H9 (cell line): ENCODE data around the gene NCOR1. TPM values are rescaled to one million over a fixed set of nuclear protein-coding genes. Genes with fewer than 3 reads are reported as not detected.
A peak's percentile ranks its signal among the peaks of the same experiment; 100 is the strongest.

ENCODE experiments used
- DNase-seq: peaks from one replicate; pipeline ENCODE4 v3.0.0-alpha.2; 2017
- H2AFZ ChIP-seq: one replicate; pipeline ENCODE4 v1.6.1; 2013; ENCODE audit warnings: mild to moderate bottlenecking, low read length, control low read depth, moderate library complexity
- H2AK5ac ChIP-seq: 2 replicates; pipeline ENCODE4 v1.6.1; 2013; ENCODE audit warnings: low read length, control low read depth, mixed read lengths; ENCODE audit not compliant: insufficient read length
- H2BK120ac ChIP-seq: one replicate; pipeline ENCODE4 v1.6.1; 2013; ENCODE audit warnings: low read depth, mild to moderate bottlenecking, low read length, control low read depth, inconsistent platforms; ENCODE audit not compliant: poor library complexity, severe bottlenecking
- H2BK12ac ChIP-seq: 2 replicates; pipeline ENCODE4 v1.6.1; 2013; ENCODE audit warnings: low read length, control low read depth, mixed read lengths, low read depth; ENCODE audit not compliant: insufficient read length
- H2BK15ac ChIP-seq: 2 replicates; pipeline ENCODE4 v1.6.1; 2013; ENCODE audit warnings: low read depth, low read length, control low read depth
- H2BK20ac ChIP-seq: one replicate; pipeline ENCODE4 v1.6.1; 2013; ENCODE audit warnings: low read depth, mild to moderate bottlenecking, low read length, control low read depth, inconsistent platforms; ENCODE audit not compliant: poor library complexity, severe bottlenecking
- H2BK5ac ChIP-seq: 2 replicates; pipeline ENCODE4 v1.6.1; 2013; ENCODE audit warnings: low read length, control low read depth, mixed read lengths; ENCODE audit not compliant: insufficient read length
- H3K14ac ChIP-seq: 2 replicates; pipeline ENCODE4 v1.6.1; 2013; ENCODE audit warnings: low read length, control low read depth; ENCODE audit not compliant: insufficient read depth
- H3K18ac ChIP-seq: 2 replicates; pipeline ENCODE4 v1.6.1; 2013; ENCODE audit warnings: low read depth, mild to moderate bottlenecking, mixed read lengths, low read length, control low read depth; ENCODE audit not compliant: insufficient read length
- H3K23ac ChIP-seq: 2 replicates; pipeline ENCODE4 v1.6.1; 2013; ENCODE audit warnings: low read length, control low read depth, mixed read lengths, low read depth; ENCODE audit not compliant: insufficient read length
- H3K23me2 ChIP-seq: 2 replicates; pipeline ENCODE4 v1.6.1; 2013; ENCODE audit warnings: low read depth, mild to moderate bottlenecking, mixed read lengths, low read length, control low read depth; ENCODE audit not compliant: insufficient read length, poor library complexity, severe bottlenecking
- H3K27ac ChIP-seq: 2 replicates; pipeline ENCODE4 v1.5.1; 2013; ENCODE audit warnings: low read length, control low read depth, mixed read lengths, low read depth; ENCODE audit not compliant: insufficient read length
- H3K27me3 ChIP-seq: 2 replicates; pipeline ENCODE4 v1.6.1; 2013; ENCODE audit warnings: low read length, control low read depth, inconsistent platforms; ENCODE audit not compliant: insufficient read depth
- H3K4ac ChIP-seq: 2 replicates; pipeline ENCODE4 v1.6.1; 2013; ENCODE audit warnings: low read depth, mild to moderate bottlenecking, control low read depth, inconsistent platforms, low read length, moderate library complexity
- H3K4me1 ChIP-seq: 2 replicates; pipeline ENCODE4 v1.6.1; 2013; ENCODE audit warnings: low read length, control low read depth, inconsistent platforms; ENCODE audit not compliant: insufficient read depth
- H3K4me2 ChIP-seq: 2 replicates; pipeline ENCODE4 v1.6.1; 2013; ENCODE audit warnings: low read length, control low read depth, mixed read lengths; ENCODE audit not compliant: insufficient read length, insufficient read depth
- H3K56ac ChIP-seq: 2 replicates; pipeline ENCODE4 v1.6.1; 2013; ENCODE audit warnings: low read depth, mild to moderate bottlenecking, mixed read lengths, low read length, control low read depth; ENCODE audit not compliant: insufficient read length
- H3K79me1 ChIP-seq: 2 replicates; pipeline ENCODE4 v1.6.1; 2013; ENCODE audit warnings: low read depth, mild to moderate bottlenecking, moderate library complexity, low read length, control low read depth, inconsistent platforms; ENCODE audit not compliant: insufficient read depth, poor library complexity, severe bottlenecking
- H3K79me2 ChIP-seq: 2 replicates; pipeline ENCODE4 v1.6.1; 2013; ENCODE audit warnings: low read length, control low read depth, inconsistent platforms; ENCODE audit not compliant: insufficient read depth
- H3K9ac ChIP-seq: 2 replicates; pipeline ENCODE4 v1.6.1; 2013; ENCODE audit warnings: low read length, control low read depth, mixed read lengths; ENCODE audit not compliant: insufficient read length; ENCODE audit errors: extremely low read depth
- H3K9me3 ChIP-seq: one replicate; pipeline ENCODE4 v1.6.1; 2013; ENCODE audit warnings: low read depth, low read length, inconsistent platforms; ENCODE audit not compliant: control insufficient read depth
- H3T11ph ChIP-seq: one replicate; pipeline ENCODE4 v1.6.1; 2013; ENCODE audit warnings: mild to moderate bottlenecking, low read length, control low read depth, inconsistent platforms
- H4K20me1 ChIP-seq: one replicate; pipeline ENCODE4 v1.6.1; 2013; ENCODE audit not compliant: control insufficient read depth, insufficient read length, insufficient read depth
- H4K5ac ChIP-seq: 2 replicates; pipeline ENCODE4 v1.6.1; 2013; ENCODE audit warnings: low read depth, mild to moderate bottlenecking, mixed read lengths, low read length, control low read depth; ENCODE audit not compliant: insufficient read length
- H4K8ac ChIP-seq: replicated peaks from 2 replicates; pipeline ENCODE4 v1.6.1; 2013; ENCODE audit warnings: low read length, control low read depth, mixed read lengths, low read depth; ENCODE audit not compliant: insufficient read length
- H4K91ac ChIP-seq: 2 replicates; pipeline ENCODE4 v1.6.1; 2013; ENCODE audit warnings: low read depth, mild to moderate bottlenecking, moderate library complexity, mixed read lengths, low read length, control low read depth; ENCODE audit not compliant: insufficient read length
- H3K27ac Mint-ChIP-seq, 3 experiments: 2 replicates in 2 of 3; 3 replicates in 1 of 3; pipeline ENCODE4 v1.8.0; 2020 to 2021; ENCODE audit warnings: mixed read lengths in 3 of 3, mild to moderate bottlenecking in 1 of 3, moderate library complexity in 1 of 3
- H3K27me3 Mint-ChIP-seq: 2 replicates; pipeline ENCODE4 v1.8.0; 2021; ENCODE audit warnings: low read depth, mild to moderate bottlenecking, moderate library complexity, mixed read lengths
- H3K36me3 Mint-ChIP-seq, 3 experiments: 2 replicates in 2 of 3; 3 replicates in 1 of 3; pipeline ENCODE4 v1.8.0; 2020 to 2021; ENCODE audit warnings: low read depth in 3 of 3, mixed read lengths in 3 of 3; ENCODE audit not compliant: insufficient read depth in 1 of 3
- H3K4me1 Mint-ChIP-seq, 2 experiments: 2 replicates each; pipeline ENCODE4 v1.8.0; 2020; ENCODE audit warnings: mixed read lengths in 2 of 2
- H3K4me3 Mint-ChIP-seq, 2 experiments: 2 replicates in 1 of 2; 3 replicates in 1 of 2; pipeline ENCODE4 v1.8.0; 2020 to 2021; ENCODE audit warnings: mild to moderate bottlenecking in 2 of 2, mixed read lengths in 2 of 2, moderate library complexity in 1 of 2
- H3K9me3 Mint-ChIP-seq, 2 experiments: 2 replicates in 1 of 2; 3 replicates in 1 of 2; pipeline ENCODE4 v1.8.0; 2020; ENCODE audit warnings: mild to moderate bottlenecking in 2 of 2, mixed read lengths in 2 of 2, moderate library complexity in 1 of 2
- WGBS: extraction: QIAGEN DNeasy Blood & Tissue Kit; methylation state at CpG from one replicate; pipeline ENCODE4 v1.1.7; 2013; ENCODE audit warnings: missing lambda C conversion rate, low lambda C conversion rate, mixed read lengths; ENCODE audit not compliant: insufficient read length; ENCODE audit errors: extremely low coverage; 5-methylcytosine and 5-hydroxymethylcytosine counted together
- total RNA-seq: library from RNA; stranded (reverse); gene quantifications from 2 replicates; pipeline ENCODE4 v1.2.1, GENCODE V29; 2021
- TF ChIP-seq, protein P1 (sequence below): fragments of 200-600 bp; sonication (generic); conservative IDR thresholded peaks from 3 replicates; pipeline ENCODE4 v1.8.0; 2021; ENCODE audit warnings: antibody characterized with exemption, mild to moderate bottlenecking

NCOR1 gene
- total RNA-seq, 1 experiment from 2014 or later = 119 TPM

DNA sequence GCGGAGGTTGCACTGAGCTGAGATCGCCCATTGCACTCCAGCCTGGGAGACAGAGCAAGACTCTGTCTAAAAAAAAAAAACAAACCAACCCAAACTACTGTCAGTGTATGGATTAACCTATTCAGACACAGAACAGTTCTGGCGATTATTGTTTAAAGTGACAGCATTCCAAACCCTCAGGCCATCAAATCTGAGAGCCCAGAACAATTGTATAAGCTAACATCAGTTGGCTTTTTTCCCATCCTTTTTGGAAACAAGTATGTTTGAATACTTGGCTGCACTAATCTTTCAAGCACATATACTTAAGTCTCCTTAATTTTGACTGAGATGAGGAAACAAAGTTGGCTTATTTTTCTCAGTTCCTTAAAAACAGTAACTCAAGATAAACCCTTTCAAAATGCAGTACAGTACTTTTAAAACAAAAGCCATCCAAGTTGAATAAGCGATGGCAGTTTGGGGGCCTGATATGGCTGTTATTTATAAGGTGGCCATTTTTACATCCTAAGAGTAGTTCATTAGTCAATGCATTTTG is 217.2 kb downstream of the NCOR1 start:
- Histone ChIP-seq H2BK120ac (no peak overlapping the region), H4K8ac (no peak overlapping the region), H3K23ac (no peak overlapping the region), H3K9ac (no peak overlapping the region), H4K5ac (no peak overlapping the region), H3K18ac (no peak overlapping the region), H2BK5ac (no peak overlapping the region), H2BK15ac (no peak overlapping the region), H3K14ac (no peak overlapping the region), H2AK5ac (no peak overlapping the region), H3K79me1 (peaks cover 8% of the 10 kb centered on the region), H4K20me1 (no peaks in the 10 kb centered on the region), H3K56ac (no peak overlapping the region), H3K9me3 (no peaks in the 10 kb centered on the region), H2AFZ (no peak overlapping the region), H3K27me3 (no peaks in the 10 kb centered on the region), H3K4me2 (no peak overlapping the region), H4K91ac (no peak overlapping the region), H3K4ac (no peak overlapping the region), H2BK20ac (no peak overlapping the region), H3T11ph (no peak overlapping the region), H2BK12ac (no peak overlapping the region), H3K79me2 (peaks cover 13% of the 10 kb centered on the region; the same call in 1 of the 2 replicates), H3K4me1 (0 out of 2 replicates have a peak, but pooled peaks cover 4% of the 10 kb centered on the region), H3K27ac (no peak overlapping the region), H3K23me2 (peaks cover 7% of the 10 kb centered on the region)
- peak overlapping the region; percentile 90 to 96; a peak in 3 of 5 replicates for H3K4me3 Mint-ChIP-seq
- peaks cover 27 to 38% (median 35%) of the 10 kb centered on the region in 3 experiments for H3K36me3 Mint-ChIP-seq
- no peak for DNase-seq
- H3K27ac Mint-ChIP-seq = no peak overlapping the region
- no peaks in the 10 kb centered on the region for H3K27me3 Mint-ChIP-seq
- TF ChIP-seq, protein P1, sequence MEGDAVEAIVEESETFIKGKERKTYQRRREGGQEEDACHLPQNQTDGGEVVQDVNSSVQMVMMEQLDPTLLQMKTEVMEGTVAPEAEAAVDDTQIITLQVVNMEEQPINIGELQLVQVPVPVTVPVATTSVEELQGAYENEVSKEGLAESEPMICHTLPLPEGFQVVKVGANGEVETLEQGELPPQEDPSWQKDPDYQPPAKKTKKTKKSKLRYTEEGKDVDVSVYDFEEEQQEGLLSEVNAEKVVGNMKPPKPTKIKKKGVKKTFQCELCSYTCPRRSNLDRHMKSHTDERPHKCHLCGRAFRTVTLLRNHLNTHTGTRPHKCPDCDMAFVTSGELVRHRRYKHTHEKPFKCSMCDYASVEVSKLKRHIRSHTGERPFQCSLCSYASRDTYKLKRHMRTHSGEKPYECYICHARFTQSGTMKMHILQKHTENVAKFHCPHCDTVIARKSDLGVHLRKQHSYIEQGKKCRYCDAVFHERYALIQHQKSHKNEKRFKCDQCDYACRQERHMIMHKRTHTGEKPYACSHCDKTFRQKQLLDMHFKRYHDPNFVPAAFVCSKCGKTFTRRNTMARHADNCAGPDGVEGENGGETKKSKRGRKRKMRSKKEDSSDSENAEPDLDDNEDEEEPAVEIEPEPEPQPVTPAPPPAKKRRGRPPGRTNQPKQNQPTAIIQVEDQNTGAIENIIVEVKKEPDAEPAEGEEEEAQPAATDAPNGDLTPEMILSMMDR = no peak
- peaks cover 13 to 16% of the 10 kb centered on the region in 2 experiments for H3K4me1 Mint-ChIP-seq
- WGBS = no CpG with 5 or more reads among the region's 4 CpGs
- H3K9me3 Mint-ChIP-seq = peaks cover 7 to 10% of the 10 kb centered on the region in 2 experiments
